Ishikawa (cell line): ENCODE measurements around the gene AGAP3.

Source experiments
- CEBPB ChIP-seq: IDR thresholded peaks from 2 replicates; pipeline ENCODE4 v1.6.1; 2012
- CREB1 ChIP-seq: IDR thresholded peaks from 2 replicates; pipeline ENCODE4 v1.6.1; 2012; ENCODE audit warnings: low read depth
- EGR1 ChIP-seq: IDR thresholded peaks from 2 replicates; pipeline ENCODE4 v1.6.1; 2012
- EP300 ChIP-seq: IDR thresholded peaks from 2 replicates; pipeline ENCODE4 v1.6.1; 2012; ENCODE audit warnings: borderline replicate concordance
- FOXM1 ChIP-seq: IDR thresholded peaks from 2 replicates; pipeline ENCODE4 v1.6.1; 2012; ENCODE audit warnings: low read depth, borderline replicate concordance
- NFIC ChIP-seq: IDR thresholded peaks from 2 replicates; pipeline ENCODE4 v1.6.1; 2012
- RAD21 ChIP-seq: IDR thresholded peaks from 2 replicates; pipeline ENCODE4 v1.6.1; 2012; ENCODE audit warnings: low read depth
- TAF1 ChIP-seq: IDR thresholded peaks from 2 replicates; pipeline ENCODE4 v1.6.1; 2012; ENCODE audit warnings: low read depth, mild to moderate bottlenecking
- TCF12 ChIP-seq: IDR thresholded peaks from 2 replicates; pipeline ENCODE4 v1.6.1; 2012; ENCODE audit warnings: low read depth
- TEAD4 ChIP-seq: IDR thresholded peaks from 2 replicates; pipeline ENCODE4 v1.6.1; 2012
- YY1 ChIP-seq: IDR thresholded peaks from 2 replicates; pipeline ENCODE4 v1.6.1; 2012; ENCODE audit warnings: low read depth
- ZBTB7A ChIP-seq: IDR thresholded peaks from 2 replicates; pipeline ENCODE4 v1.6.1; 2012; ENCODE audit warnings: low read depth
- TF ChIP-seq, protein P1 (sequence below): IDR thresholded peaks from 2 replicates; pipeline ENCODE4 v1.6.1; 2012
- TF ChIP-seq, protein P2 (sequence below): IDR thresholded peaks from 2 replicates; pipeline ENCODE4 v1.6.1; 2012
- TF ChIP-seq, protein P3 (sequence below): IDR thresholded peaks from 2 replicates; pipeline ENCODE4 v1.6.1; 2012; ENCODE audit warnings: low read depth, mild to moderate bottlenecking

Gene AGAP3

DNA sequence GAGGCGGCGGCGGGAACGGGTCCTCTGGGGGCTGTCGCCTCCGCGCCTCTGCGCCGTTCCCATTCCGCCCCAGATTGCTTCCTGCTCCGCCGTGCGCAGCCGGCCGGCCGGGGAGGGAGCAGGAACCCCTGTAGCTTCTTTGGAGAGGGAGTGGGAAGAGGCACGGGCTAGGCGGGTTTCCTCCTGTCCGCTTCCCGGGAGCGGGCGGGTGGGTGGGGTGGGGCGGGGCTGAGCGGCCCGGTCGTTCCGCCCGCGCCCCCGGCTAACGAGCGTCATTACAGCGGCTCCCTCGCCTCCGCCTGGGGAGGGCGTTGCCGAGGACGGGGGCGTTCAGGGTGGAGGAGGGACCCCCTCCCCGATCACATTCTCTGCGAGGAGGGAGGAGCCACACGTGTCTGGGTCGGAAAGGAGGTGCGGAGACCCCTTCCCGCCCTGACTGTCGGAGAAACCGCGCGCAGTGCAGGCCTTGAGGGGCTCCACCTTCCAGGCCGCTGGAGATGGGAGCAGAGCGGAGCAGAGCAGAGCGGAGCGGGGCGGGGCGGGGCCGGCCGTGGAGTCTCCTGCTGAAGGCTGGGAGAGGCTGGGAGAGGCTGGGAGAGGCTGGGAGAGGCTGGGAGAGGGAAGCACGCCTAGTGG, 39.7 kb downstream of the AGAP3 start:
- TF ChIP-seq ZBTB7A (peak; percentile 85), TAF1 (no peak), FOXM1 (no peak), YY1 (0 out of 2 replicates have a peak, but pooled peaks have one; percentile 6), NFIC (0 out of 2 replicates have a peak, but pooled peaks have one; percentile 6), EGR1 (peak; percentile 45; the same call in 1 of the 2 replicates)
- TF ChIP-seq, protein P1, sequence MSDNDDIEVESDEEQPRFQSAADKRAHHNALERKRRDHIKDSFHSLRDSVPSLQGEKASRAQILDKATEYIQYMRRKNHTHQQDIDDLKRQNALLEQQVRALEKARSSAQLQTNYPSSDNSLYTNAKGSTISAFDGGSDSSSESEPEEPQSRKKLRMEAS, result peak; percentile 23; the same call in 1 of the 2 replicates

DNA sequence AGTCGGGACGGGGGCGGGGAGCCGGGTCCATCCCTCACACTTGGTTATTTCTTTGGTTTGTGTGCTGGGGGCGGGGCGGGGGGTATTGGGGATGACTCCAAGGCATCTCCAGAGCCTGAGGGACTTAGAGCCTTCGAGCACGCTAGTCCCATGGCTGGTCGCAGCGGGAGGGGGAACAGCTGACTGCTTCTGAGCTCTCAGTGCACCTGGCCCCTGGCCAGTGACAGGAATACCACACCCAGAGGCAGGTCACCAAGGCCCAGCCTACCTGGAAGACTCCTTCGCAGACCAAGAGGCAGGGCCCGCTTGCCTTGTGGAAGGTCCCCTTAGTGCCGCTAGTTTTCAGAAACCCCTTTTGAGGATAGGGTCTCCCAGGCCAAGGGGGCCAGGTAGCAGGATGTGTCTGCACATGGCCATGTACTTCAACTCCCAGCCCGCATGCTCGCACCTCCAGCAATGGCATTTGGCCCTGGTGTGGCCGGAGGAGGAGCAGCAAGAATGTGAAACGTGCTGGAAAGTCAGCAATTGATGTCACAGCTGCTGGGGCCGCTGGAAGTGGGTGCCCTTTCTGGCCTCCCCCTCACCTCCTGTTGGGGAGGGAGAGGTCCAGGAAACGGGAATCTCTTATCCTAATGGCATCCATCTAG, 40.3 kb downstream of the AGAP3 start:
- TF ChIP-seq EP300, result no peak
- TF ChIP-seq, protein P2, sequence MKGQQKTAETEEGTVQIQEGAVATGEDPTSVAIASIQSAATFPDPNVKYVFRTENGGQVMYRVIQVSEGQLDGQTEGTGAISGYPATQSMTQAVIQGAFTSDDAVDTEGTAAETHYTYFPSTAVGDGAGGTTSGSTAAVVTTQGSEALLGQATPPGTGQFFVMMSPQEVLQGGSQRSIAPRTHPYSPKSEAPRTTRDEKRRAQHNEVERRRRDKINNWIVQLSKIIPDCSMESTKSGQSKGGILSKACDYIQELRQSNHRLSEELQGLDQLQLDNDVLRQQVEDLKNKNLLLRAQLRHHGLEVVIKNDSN, result peak; percentile 66; the same call in 1 of the 2 replicates
- peak; percentile 48; the same call in 1 of the 2 replicates for TF ChIP-seq TCF12
- TF ChIP-seq, protein P1, result peak; percentile 63; the same call in 1 of the 2 replicates
- peak; percentile 84 for TF ChIP-seq NFIC
- TF ChIP-seq EGR1, result no peak
- TF ChIP-seq TEAD4, result peak; percentile 14; the same call in 1 of the 2 replicates
- TF ChIP-seq, protein P3, sequence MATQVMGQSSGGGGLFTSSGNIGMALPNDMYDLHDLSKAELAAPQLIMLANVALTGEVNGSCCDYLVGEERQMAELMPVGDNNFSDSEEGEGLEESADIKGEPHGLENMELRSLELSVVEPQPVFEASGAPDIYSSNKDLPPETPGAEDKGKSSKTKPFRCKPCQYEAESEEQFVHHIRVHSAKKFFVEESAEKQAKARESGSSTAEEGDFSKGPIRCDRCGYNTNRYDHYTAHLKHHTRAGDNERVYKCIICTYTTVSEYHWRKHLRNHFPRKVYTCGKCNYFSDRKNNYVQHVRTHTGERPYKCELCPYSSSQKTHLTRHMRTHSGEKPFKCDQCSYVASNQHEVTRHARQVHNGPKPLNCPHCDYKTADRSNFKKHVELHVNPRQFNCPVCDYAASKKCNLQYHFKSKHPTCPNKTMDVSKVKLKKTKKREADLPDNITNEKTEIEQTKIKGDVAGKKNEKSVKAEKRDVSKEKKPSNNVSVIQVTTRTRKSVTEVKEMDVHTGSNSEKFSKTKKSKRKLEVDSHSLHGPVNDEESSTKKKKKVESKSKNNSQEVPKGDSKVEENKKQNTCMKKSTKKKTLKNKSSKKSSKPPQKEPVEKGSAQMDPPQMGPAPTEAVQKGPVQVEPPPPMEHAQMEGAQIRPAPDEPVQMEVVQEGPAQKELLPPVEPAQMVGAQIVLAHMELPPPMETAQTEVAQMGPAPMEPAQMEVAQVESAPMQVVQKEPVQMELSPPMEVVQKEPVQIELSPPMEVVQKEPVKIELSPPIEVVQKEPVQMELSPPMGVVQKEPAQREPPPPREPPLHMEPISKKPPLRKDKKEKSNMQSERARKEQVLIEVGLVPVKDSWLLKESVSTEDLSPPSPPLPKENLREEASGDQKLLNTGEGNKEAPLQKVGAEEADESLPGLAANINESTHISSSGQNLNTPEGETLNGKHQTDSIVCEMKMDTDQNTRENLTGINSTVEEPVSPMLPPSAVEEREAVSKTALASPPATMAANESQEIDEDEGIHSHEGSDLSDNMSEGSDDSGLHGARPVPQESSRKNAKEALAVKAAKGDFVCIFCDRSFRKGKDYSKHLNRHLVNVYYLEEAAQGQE, result no peak
- no peak for TF ChIP-seq CREB1
- TF ChIP-seq RAD21, result no peak
- TF ChIP-seq CEBPB, result no peak
- TF ChIP-seq FOXM1, result no peak
- no peak for TF ChIP-seq YY1
- TF ChIP-seq TAF1, result no peak

DNA sequence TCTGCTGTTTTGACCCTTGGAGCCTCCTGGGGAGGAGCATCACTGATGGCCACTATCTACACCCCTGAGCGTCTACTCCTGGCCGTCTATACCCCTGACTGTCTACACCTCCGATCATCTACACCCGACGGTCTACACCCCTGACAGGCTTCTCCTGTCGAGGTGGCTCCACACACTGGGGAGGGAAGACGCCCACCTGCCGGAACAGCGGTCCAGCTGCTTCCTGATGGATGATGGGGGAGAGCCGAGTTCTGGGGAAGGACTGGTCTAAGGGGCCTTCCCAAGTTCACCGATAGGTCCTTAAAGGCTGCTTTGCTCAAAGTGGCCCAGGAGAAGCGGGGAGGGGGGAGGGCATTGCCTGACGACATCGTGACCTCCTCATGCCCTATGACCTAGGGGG, 41.9 kb downstream of the AGAP3 start:
- TF ChIP-seq, protein P3, result no peak
- TF ChIP-seq EP300 (no peak), RAD21 (no peak), FOXM1 (no peak)

DNA sequence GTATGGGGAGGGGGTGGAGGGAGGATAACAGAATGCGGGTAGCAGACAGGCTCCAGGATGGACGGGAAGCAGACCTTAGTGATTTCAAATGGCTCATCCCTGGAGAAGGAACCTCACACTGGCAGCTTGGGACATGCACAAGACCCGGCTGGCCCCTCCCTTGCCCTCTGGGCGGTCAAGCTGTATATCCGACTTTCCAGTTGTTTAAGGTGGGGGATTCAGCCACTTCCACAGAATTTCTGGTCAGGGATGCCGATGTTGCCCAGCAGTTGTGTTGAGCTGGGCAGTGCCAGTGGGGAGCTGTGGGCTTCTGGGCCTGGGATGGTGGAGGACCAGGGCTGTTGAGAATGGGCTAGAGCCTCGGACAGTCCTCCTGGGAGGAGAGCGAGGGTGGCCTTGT, 42.4 kb downstream of the AGAP3 start:
- TF ChIP-seq, protein P1, result no peak
- TF ChIP-seq TAF1, result no peak
- TF ChIP-seq RAD21, result no peak
- TF ChIP-seq TEAD4, result no peak
- TF ChIP-seq CEBPB, result no peak
- TF ChIP-seq TCF12, result no peak
- TF ChIP-seq, protein P2, result no peak
- no peak for TF ChIP-seq CREB1
- no peak for TF ChIP-seq FOXM1
- no peak for TF ChIP-seq YY1
- no peak for TF ChIP-seq EP300
- no peak for TF ChIP-seq EGR1
- TF ChIP-seq ZBTB7A, result no peak

DNA sequence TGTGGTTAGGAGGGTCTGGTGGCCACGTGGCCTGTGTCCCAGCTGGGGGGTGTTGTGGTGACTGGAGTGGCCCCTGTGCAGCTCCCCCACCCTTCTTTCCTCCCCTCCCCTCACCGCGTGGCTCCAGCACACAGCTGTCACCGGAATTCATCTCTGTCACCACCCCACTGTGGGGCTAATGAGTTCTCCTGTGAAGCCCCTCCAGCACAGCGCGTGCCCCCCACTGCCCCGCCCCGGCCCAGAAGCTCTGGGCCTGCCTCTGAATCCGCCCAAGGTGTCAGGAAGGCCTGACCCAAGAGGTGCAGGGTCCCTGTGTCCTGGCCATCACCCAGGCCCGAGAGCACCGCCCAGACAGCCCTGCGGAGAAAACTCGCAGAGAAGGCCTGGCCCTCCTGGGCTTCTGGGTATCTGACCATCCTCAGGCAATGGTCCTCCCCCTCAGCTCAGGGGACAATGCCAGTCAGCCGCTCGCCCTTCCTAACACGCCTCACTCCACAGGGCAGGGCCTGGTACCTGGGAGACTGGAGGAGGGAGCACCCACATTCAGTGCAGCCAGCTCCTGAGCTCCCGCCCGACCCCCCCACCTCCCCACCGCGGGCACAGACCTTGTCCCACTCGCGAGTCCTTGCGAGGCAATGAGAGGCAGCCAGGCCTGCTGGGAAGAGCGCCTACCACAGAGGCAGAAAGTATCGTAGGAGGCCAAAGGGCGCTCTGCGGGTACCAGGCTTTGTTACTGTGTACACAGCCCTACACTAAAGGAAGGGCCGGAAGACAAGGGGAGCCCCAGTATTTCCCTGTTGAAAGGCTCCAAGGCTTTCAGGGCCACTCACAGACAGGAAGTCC, 43.1 kb downstream of the AGAP3 start:
- TF ChIP-seq CEBPB (no peak), CREB1 (no peak), ZBTB7A (no peak), EGR1 (no peak), TAF1 (no peak), RAD21 (no peak), NFIC (no peak)
